HEK293 (cell line): ENCODE data around the gene SOX12.
"Not testable (repeated sequence)": the region's sequence is repeated elsewhere in the genome, so short reads cannot be mapped to it uniquely, and the experiment has no call there.

Source experiments
- CTCF ChIP-seq: fragments of 450-650 bp; formaldehyde crosslinking; IDR thresholded peaks from 2 replicates; pipeline ENCODE4 v1.5.1; 2016; ENCODE audit warnings: missing biosample characterization, missing genetic modification characterization
- MYNN ChIP-seq: fragments of 450-650 bp; formaldehyde crosslinking; IDR thresholded peaks from 2 replicates; pipeline ENCODE4 v1.5.1; 2016; ENCODE audit warnings: missing biosample characterization, missing genetic modification characterization, borderline replicate concordance
- ZBTB20 ChIP-seq: fragments of 450-650 bp; formaldehyde crosslinking; IDR thresholded peaks from 2 replicates; pipeline ENCODE4 v1.5.1; 2016; ENCODE audit warnings: missing biosample characterization, missing genetic modification characterization

DNA sequence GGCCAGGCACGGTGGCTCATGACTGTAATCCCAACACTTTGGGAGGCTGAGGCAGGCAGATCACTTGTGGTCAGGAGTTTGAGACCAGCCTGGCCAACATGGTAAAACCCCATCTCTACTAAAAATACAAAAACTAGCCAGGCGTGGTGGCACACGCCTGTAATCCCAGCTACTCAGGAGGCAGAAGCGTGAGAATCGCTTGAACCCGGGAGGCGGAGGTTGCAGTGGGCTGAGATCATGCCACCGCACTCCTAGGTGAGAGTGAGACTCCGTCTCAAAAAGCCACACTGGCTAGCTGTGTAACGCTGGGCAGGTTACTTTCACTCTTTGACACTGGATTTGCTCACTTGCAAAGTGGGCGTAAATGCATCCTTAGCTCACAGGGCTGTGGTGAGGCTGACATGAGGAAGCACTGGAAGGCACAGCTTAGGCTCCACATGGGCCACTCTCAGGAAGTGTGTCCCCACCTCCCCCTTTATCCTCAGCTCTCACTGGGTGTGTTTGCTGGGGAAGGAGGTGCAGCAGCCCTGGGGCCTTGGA, 47.3 kb downstream of the SOX12 start:
- TF ChIP-seq CTCF, ZBTB20, MYNN (tag by site-specific recombination): not testable (repeated sequence)
